DOHH2 (cell line): ENCODE data around the gene RBBP8.

Source experiments
- CTCF ChIP-seq: fragments of 200-600 bp; sonication (generic); IDR thresholded peaks from one replicate; pipeline ENCODE4 v1.5.1; 2014; ENCODE audit warnings: antibody characterized with exemption, mild to moderate bottlenecking, low read depth, low read length; ENCODE audit not compliant: poor library complexity, severe bottlenecking
- EZH2phosphoT487 ChIP-seq: fragments of 200-600 bp; sonication (generic); IDR thresholded peaks from 2 replicates; pipeline ENCODE4 v1.6.1; 2017; ENCODE audit warnings: borderline replicate concordance, mild to moderate bottlenecking, antibody characterized with exemption, low read length, moderate library complexity, mixed read lengths

DNA sequence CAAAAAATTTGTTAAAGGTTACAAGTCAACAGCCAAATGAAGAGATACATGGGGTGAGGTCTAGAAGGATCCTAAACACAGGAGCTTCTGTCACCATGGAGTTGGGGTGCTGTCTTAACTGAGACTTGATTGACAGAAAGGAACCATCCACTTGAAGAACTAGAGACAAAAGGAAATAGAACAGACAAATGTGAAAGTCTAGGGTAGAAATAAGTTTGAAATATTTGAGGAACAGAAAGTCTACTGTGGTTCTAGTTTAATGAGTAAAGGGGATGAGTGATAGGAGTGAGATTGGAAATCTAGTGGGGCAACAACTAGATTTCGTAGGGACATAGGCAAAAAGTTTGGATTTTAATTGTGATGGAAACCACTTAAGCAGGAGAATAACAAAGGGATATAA is 18.7 kb downstream of the RBBP8 start:
- TF ChIP-seq CTCF (no peak), EZH2phosphoT487 (no peak)
